IPS-20b (cell line): ENCODE data around the gene TMSB4X.
"Not testable (repeated sequence)": the region's sequence is repeated elsewhere in the genome, so short reads cannot be mapped to it uniquely, and the experiment has no call there.

Source experiments
- H3K27ac ChIP-seq: one replicate; pipeline ENCODE4 v1.5.1; 2013; ENCODE audit warnings: low read length
- H3K27me3 ChIP-seq: 2 replicates; pipeline ENCODE4 v1.6.1; 2013; ENCODE audit warnings: mild to moderate bottlenecking, low read length, inconsistent platforms; ENCODE audit not compliant: insufficient read depth
- H3K36me3 ChIP-seq: 2 replicates; pipeline ENCODE4 v1.6.1; 2013; ENCODE audit warnings: low read depth, mild to moderate bottlenecking, inconsistent platforms, low read length, moderate library complexity; ENCODE audit not compliant: insufficient read depth
- H3K4me1 ChIP-seq: 2 replicates; pipeline ENCODE4 v1.6.1; 2013; ENCODE audit warnings: mild to moderate bottlenecking, control low read depth, inconsistent platforms, low read length, moderate library complexity; ENCODE audit not compliant: insufficient read depth
- H3K4me3 ChIP-seq: 2 replicates; pipeline ENCODE4 v1.5.1; 2013; ENCODE audit warnings: mild to moderate bottlenecking, low read length, inconsistent platforms
- H3K9ac ChIP-seq: 2 replicates; pipeline ENCODE4 v1.6.1; 2013; ENCODE audit warnings: low read depth, mild to moderate bottlenecking, inconsistent platforms, low read length, moderate library complexity
- H3K9me3 ChIP-seq: 2 replicates; pipeline ENCODE4 v1.6.1; 2013; ENCODE audit warnings: mild to moderate bottlenecking, low read depth, low read length, inconsistent platforms; ENCODE audit not compliant: insufficient read depth

TMSB4X gene

GRCh38 chrX:12974796-12975669, at the start of gene TMSB4X:
Gene TMSB4X, plus strand, starts transcription at chrX:12975110.
- Histone ChIP-seq H3K9me3 (no peaks in the 10 kb centered on the region), H3K4me1 (peaks cover 9% of the 10 kb centered on the region; the same call in 1 of the 2 replicates), H3K4me3 (peak within 1 kb of the TSS; percentile 97), H3K27me3 (no peaks in the 10 kb centered on the region), H3K36me3 (peaks cover 24% of the 10 kb centered on the region), H3K27ac (peak within 1 kb of the TSS; percentile 98), H3K9ac (peak within 1 kb of the TSS; percentile 100)

GRCh38 chrX:12929701-12930100, 45.2 kb upstream of the TMSB4X start:
- Histone ChIP-seq H3K36me3 (no peaks in the 10 kb centered on the region), H3K27me3 (no peaks in the 10 kb centered on the region), H3K4me3 (no peak overlapping the region), H3K9me3 (no peaks in the 10 kb centered on the region), H3K27ac (no peak overlapping the region), H3K4me1 (no peaks in the 10 kb centered on the region), H3K9ac (no peak overlapping the region)

GRCh38 chrX:12930150-12930549, 44.8 kb upstream of the TMSB4X start:
- Histone ChIP-seq H3K4me3 (no peak overlapping the region), H3K9ac (no peak overlapping the region), H3K4me1 (no peaks in the 10 kb centered on the region), H3K36me3 (no peaks in the 10 kb centered on the region), H3K27ac (no peak overlapping the region), H3K27me3 (no peaks in the 10 kb centered on the region), H3K9me3 (no peaks in the 10 kb centered on the region)

GRCh38 chrX:12932244-12932643, 42.7 kb upstream of the TMSB4X start:
- Histone ChIP-seq H3K27me3 (no peaks in the 10 kb centered on the region), H3K9ac (no peak overlapping the region), H3K4me1 (no peaks in the 10 kb centered on the region)

GRCh38 chrX:12934850-12935249, 40.1 kb upstream of the TMSB4X start:
- Histone ChIP-seq H3K27ac (no peak overlapping the region), H3K4me3 (no peak overlapping the region), H3K36me3 (no peaks in the 10 kb centered on the region), H3K27me3 (no peaks in the 10 kb centered on the region), H3K9ac (no peak overlapping the region), H3K9me3 (peaks cover 14% of the 10 kb centered on the region; the same call in 1 of the 2 replicates), H3K4me1 (no peaks in the 10 kb centered on the region)

More at GRCh38 chrX:12932244-12932643, 42.7 kb upstream of the TMSB4X start:
- Histone ChIP-seq H3K9me3 (peaks cover 14% of the 10 kb centered on the region; the same call in 1 of the 2 replicates), H3K36me3 (no peaks in the 10 kb centered on the region), H3K4me3 (no peak overlapping the region), H3K27ac (no peak overlapping the region)

GRCh38 chrX:12936947-12937346, 38.0 kb upstream of the TMSB4X start:
- no peak overlapping the region for H3K4me3 ChIP-seq
- H3K9ac ChIP-seq = no peak overlapping the region
- no peaks in the 10 kb centered on the region for H3K27me3 ChIP-seq
- H3K27ac ChIP-seq = no peak overlapping the region
- peaks cover 14% of the 10 kb centered on the region; the same call in 1 of the 2 replicates for H3K9me3 ChIP-seq
- no peaks in the 10 kb centered on the region for H3K4me1 ChIP-seq
- H3K36me3 ChIP-seq = no peaks in the 10 kb centered on the region

- H3K4me3 ChIP-seq, H3K27me3 ChIP-seq, H3K36me3 ChIP-seq, H3K27ac ChIP-seq, H3K9ac ChIP-seq, H3K4me1 ChIP-seq: not testable (repeated sequence)
- H3K9me3 ChIP-seq = peaks cover 14% of the 10 kb centered on the region; the same call in 1 of the 2 replicates
These were observed 34.4 kb upstream of the TMSB4X start for GRCh38 chrX:12940471-12940870.

GRCh38 chrX:12943592-12943991, 31.3 kb upstream of the TMSB4X start:
- not testable (repeated sequence) for H3K4me1 ChIP-seq, H3K9me3 ChIP-seq, H3K27ac ChIP-seq, H3K36me3 ChIP-seq, H3K4me3 ChIP-seq, H3K27me3 ChIP-seq, H3K9ac ChIP-seq

- not testable (repeated sequence) for H3K9me3 ChIP-seq, H3K27me3 ChIP-seq, H3K4me1 ChIP-seq, H3K4me3 ChIP-seq, H3K9ac ChIP-seq, H3K36me3 ChIP-seq, H3K27ac ChIP-seq
These were observed 30.5 kb upstream of the TMSB4X start for GRCh38 chrX:12944452-12944851.

- Histone ChIP-seq H3K9ac (no peak overlapping the region), H3K27me3 (no peaks in the 10 kb centered on the region), H3K9me3 (no peaks in the 10 kb centered on the region), H3K4me3 (no peak overlapping the region), H3K36me3 (no peaks in the 10 kb centered on the region), H3K27ac (no peak overlapping the region), H3K4me1 (peaks cover 6% of the 10 kb centered on the region)
These were observed 29.4 kb upstream of the TMSB4X start for GRCh38 chrX:12945494-12945893.

- peak overlapping the region; percentile 37; the same call in 1 of the 2 replicates for H3K9ac ChIP-seq
These were observed 28.5 kb upstream of the TMSB4X start for GRCh38 chrX:12946406-12946805.

GRCh38 chrX:12946838-12947544, 27.9 kb upstream of the TMSB4X start:
- H3K27ac ChIP-seq = peak overlapping the region; percentile 39
- H3K4me1 ChIP-seq = peaks cover 6% of the 10 kb centered on the region
- no peaks in the 10 kb centered on the region for H3K27me3 ChIP-seq
- H3K36me3 ChIP-seq = no peaks in the 10 kb centered on the region
- H3K9ac ChIP-seq = peak overlapping the region; percentile 40; the same call in 1 of the 2 replicates
- no peaks in the 10 kb centered on the region for H3K9me3 ChIP-seq
- no peak overlapping the region for H3K4me3 ChIP-seq

More at GRCh38 chrX:12946406-12946805, 28.5 kb upstream of the TMSB4X start:
- Histone ChIP-seq H3K4me1 (peaks cover 6% of the 10 kb centered on the region), H3K4me3 (no peak overlapping the region), H3K36me3 (no peaks in the 10 kb centered on the region), H3K27me3 (no peaks in the 10 kb centered on the region), H3K9me3 (no peaks in the 10 kb centered on the region), H3K27ac (no peak overlapping the region)
